Thymus (tissue), 14 donors: ENCODE results near the gene C21orf91. TPM values are rescaled to one million over a fixed set of nuclear protein-coding genes. Genes with fewer than 3 reads are reported as not detected.
A peak's percentile ranks its signal among the peaks of the same experiment; 100 is the strongest.

Experiments used
- DNase-seq, 9 donors: peaks; one replicate each; pipeline ENCODE4 v3.0.0-alpha.2; 2013; ENCODE audit warnings: low spot score in 9 of 9, low read depth in 6 of 9, missing footprints in 1 of 9
- H3K27ac ChIP-seq, 2 donors: one replicate each; pipeline ENCODE4 v1.5.1; 2013; ENCODE audit warnings: control low read depth in 1 of 2, low read depth in 1 of 2, low read length in 1 of 2, mild to moderate bottlenecking in 1 of 2, moderate library complexity in 1 of 2
- H3K27me3 ChIP-seq, 2 donors: one replicate each; pipeline ENCODE4 v1.5.1; 2013; ENCODE audit warnings: low read length in 1 of 2; ENCODE audit not compliant: control insufficient read depth in 2 of 2, insufficient read depth in 1 of 2
- H3K36me3 ChIP-seq, 2 donors: one replicate each; pipeline ENCODE4 v1.5.1; 2013; ENCODE audit warnings: low read length in 1 of 2, mild to moderate bottlenecking in 1 of 2, moderate library complexity in 1 of 2; ENCODE audit not compliant: control insufficient read depth in 2 of 2, insufficient read depth in 2 of 2
- H3K4me1 ChIP-seq, 2 donors: one replicate each; pipeline ENCODE4 v1.5.1; 2013; ENCODE audit warnings: low read length in 2 of 2; ENCODE audit not compliant: control insufficient read depth in 2 of 2, insufficient read depth in 2 of 2
- H3K4me3 ChIP-seq, 2 donors: one replicate each; pipeline ENCODE4 v1.5.1; 2013; ENCODE audit warnings: low read length in 2 of 2, control low read depth in 1 of 2, mild to moderate bottlenecking in 1 of 2
- H3K9me3 ChIP-seq, 2 donors: one replicate each; pipeline ENCODE4 v1.5.1; 2013; ENCODE audit warnings: low read length in 1 of 2, mild to moderate bottlenecking in 1 of 2; ENCODE audit not compliant: control insufficient read depth in 2 of 2, insufficient read depth in 1 of 2
- WGBS: extraction: QIAGEN DNeasy Blood & Tissue Kit; methylation state at CpG from one replicate; pipeline ENCODE4 v1.1.7; 2013; 5-methylcytosine and 5-hydroxymethylcytosine counted together
- long read RNA-seq, 10 donors: transcript quantifications; one replicate each; lab custom pipeline, GENCODE V29; 2026
- polyA plus RNA-seq: library from polyadenylated mRNA; stranded (reverse); fragments of 200-250 nt; gene quantifications from one replicate; pipeline ENCODE4 v1.2.3, GENCODE V29; 2013
- total RNA-seq: library from RNA; stranded (reverse); fragments of 120-200 nt; gene quantifications from one replicate; pipeline ENCODE4 v1.2.4, GENCODE V29; 2013
- donor health status: healthy.

C21orf91 gene
- 17.7 TPM for total RNA-seq
- polyA plus RNA-seq = 10.0 TPM
- long read RNA-seq, donor 1 = 0 reads
- long read RNA-seq, donor 2, full-length matches to known transcripts = 9 of 16 reads
- long read RNA-seq, donor 2, partial matches to known transcripts = 7 of 16 reads
- long read RNA-seq, donor 2, other reads (novel, unspliced or antisense) = 0 of 16 reads
- long read RNA-seq, donor 3, full-length matches to known transcripts = 8 of 14 reads
- long read RNA-seq, donor 3, partial matches to known transcripts = 6 of 14 reads
- long read RNA-seq, donor 3, other reads (novel, unspliced or antisense) = 0 of 14 reads
- long read RNA-seq, donor 4, full-length matches to known transcripts = 1 of 1 reads
- long read RNA-seq, donor 4, partial matches to known transcripts = 0 of 1 reads
- long read RNA-seq, donor 4, other reads (novel, unspliced or antisense) = 0 of 1 reads
- long read RNA-seq, donor 5, full-length matches to known transcripts = 10 of 28 reads
- long read RNA-seq, donor 5, partial matches to known transcripts = 18 of 28 reads
- long read RNA-seq, donor 5, other reads (novel, unspliced or antisense) = 0 of 28 reads
- long read RNA-seq, donor 6, full-length matches to known transcripts = 2 of 2 reads
- long read RNA-seq, donor 6, partial matches to known transcripts = 0 of 2 reads
- long read RNA-seq, donor 6, other reads (novel, unspliced or antisense) = 0 of 2 reads
- long read RNA-seq, donor 7, full-length matches to known transcripts = 7 of 26 reads
- long read RNA-seq, donor 7, partial matches to known transcripts = 19 of 26 reads
- long read RNA-seq, donor 7, other reads (novel, unspliced or antisense) = 0 of 26 reads
- long read RNA-seq, donor 8, full-length matches to known transcripts = 2 of 2 reads
- long read RNA-seq, donor 8, partial matches to known transcripts = 0 of 2 reads
- long read RNA-seq, donor 8, other reads (novel, unspliced or antisense) = 0 of 2 reads
- long read RNA-seq, donor 9, full-length matches to known transcripts = 8 of 8 reads
- long read RNA-seq, donor 9, partial matches to known transcripts = 0 of 8 reads
- long read RNA-seq, donor 9, other reads (novel, unspliced or antisense) = 0 of 8 reads
- long read RNA-seq, donor 10, full-length matches to known transcripts = 2 of 7 reads
- long read RNA-seq, donor 10, partial matches to known transcripts = 5 of 7 reads
- long read RNA-seq, donor 10, other reads (novel, unspliced or antisense) = 0 of 7 reads

- Histone ChIP-seq H3K4me1 (peaks cover 7 to 9% of the 10 kb centered on the region in 2 donors), H3K4me3 (peak within 1 kb of the TSS; percentile 69 to 85), H3K27ac (peak within 1 kb of the TSS; percentile 89 to 97), H3K36me3 (peaks cover 7 to 11% of the 10 kb centered on the region in 2 donors), H3K27me3 (no peaks in the 10 kb centered on the region), H3K9me3 (no peaks in the 10 kb centered on the region)
- WGBS = under 1% methylated on average over 78 of the region's 78 CpGs
- peak; percentile 75 to 94 (median 86) for DNase-seq
Measured at GRCh38 chr21:17819114-17819876, at the start of gene C21orf91. Gene C21orf91 (minus strand): TSS chr21:17819356. CDS start chr21:17818318, 1,038 bp downstream.

- Histone ChIP-seq H3K4me1 (no peaks in the 10 kb centered on the region), H3K36me3 (no peaks in the 10 kb centered on the region), H3K4me3 (no peak overlapping the region), H3K27ac (no peak overlapping the region), H3K27me3 (no peaks in the 10 kb centered on the region), H3K9me3 (no peaks in the 10 kb centered on the region)
- 99% methylated on average over 2 of the region's 2 CpGs for WGBS
- no peak for DNase-seq
Measured at GRCh38 chr21:17866590-17866989, 47.4 kb upstream of the C21orf91 start.

- H3K27me3 ChIP-seq = no peaks in the 10 kb centered on the region
- no peaks in the 10 kb centered on the region for H3K4me1 ChIP-seq
- H3K36me3 ChIP-seq = no peaks in the 10 kb centered on the region
- no peak overlapping the region for H3K27ac ChIP-seq
- no peak overlapping the region for H3K4me3 ChIP-seq
- no peak for DNase-seq
- no peaks in the 10 kb centered on the region for H3K9me3 ChIP-seq
- WGBS = 93% methylated on average over 1 of the region's 1 CpG
Measured at GRCh38 chr21:17859661-17860060, 40.5 kb upstream of the C21orf91 start.

DNA sequence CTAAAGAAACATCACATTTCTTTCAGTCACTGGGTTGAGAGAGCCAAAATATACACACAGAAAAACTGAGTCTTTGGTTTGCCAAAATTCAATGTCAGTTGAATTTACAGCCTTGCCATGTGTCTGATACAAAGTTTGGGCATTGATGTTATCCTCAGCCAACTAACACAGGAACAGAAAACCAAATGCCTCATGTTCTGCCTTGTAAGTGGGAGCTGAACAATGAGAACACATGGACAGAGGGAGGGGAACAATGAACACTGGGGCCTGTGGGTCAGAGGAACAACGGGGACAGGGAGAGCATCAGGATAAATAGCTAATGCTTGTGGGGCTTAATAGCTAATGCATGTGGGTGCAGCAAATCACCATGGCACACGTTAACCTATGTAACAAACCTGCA, 39.6 kb upstream of the C21orf91 start:
- whole genome bisulfite sequencing = 95% methylated on average over 2 of the region's 2 CpGs
- Histone ChIP-seq H3K36me3 (no peaks in the 10 kb centered on the region), H3K9me3 (no peaks in the 10 kb centered on the region), H3K27me3 (no peaks in the 10 kb centered on the region), H3K4me1 (no peaks in the 10 kb centered on the region), H3K27ac (no peak overlapping the region), H3K4me3 (no peak overlapping the region)
- DNase-seq = no peak

DNA sequence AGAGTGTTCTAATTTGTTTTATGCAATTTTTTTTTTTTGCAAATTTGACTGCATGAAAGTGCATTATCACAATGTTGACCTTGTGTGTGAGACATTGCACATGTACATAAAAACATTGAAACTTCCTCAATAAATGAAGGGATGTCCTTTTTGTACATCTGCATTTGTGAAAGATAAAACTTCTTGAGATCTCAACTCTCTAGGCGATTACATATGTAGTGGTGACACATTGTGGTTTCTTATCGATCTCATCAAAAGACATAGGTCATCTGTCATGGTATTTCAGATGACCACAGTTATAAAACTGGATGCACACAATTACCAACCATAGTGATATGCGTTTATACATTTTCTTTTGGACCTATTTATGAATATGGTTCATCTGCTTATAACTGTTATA, 35.6 kb upstream of the C21orf91 start:
- Histone ChIP-seq H3K36me3 (no peaks in the 10 kb centered on the region), H3K27ac (no peak overlapping the region), H3K4me3 (no peak overlapping the region), H3K9me3 (no peaks in the 10 kb centered on the region), H3K27me3 (no peaks in the 10 kb centered on the region), H3K4me1 (no peaks in the 10 kb centered on the region)
- DNase-seq = no peak
- 95% methylated on average over 3 of the region's 3 CpGs for WGBS

- no peak overlapping the region for H3K27ac ChIP-seq
- no peak for DNase-seq
- no peak overlapping the region for H3K4me3 ChIP-seq
- no peaks in the 10 kb centered on the region for H3K4me1 ChIP-seq
- WGBS = 80% methylated on average over 9 of the region's 9 CpGs
- no peaks in the 10 kb centered on the region for H3K27me3 ChIP-seq
- H3K36me3 ChIP-seq = no peaks in the 10 kb centered on the region
- no peaks in the 10 kb centered on the region for H3K9me3 ChIP-seq
Measured at GRCh38 chr21:17853393-17854275, 34.5 kb upstream of the C21orf91 start.

DNA sequence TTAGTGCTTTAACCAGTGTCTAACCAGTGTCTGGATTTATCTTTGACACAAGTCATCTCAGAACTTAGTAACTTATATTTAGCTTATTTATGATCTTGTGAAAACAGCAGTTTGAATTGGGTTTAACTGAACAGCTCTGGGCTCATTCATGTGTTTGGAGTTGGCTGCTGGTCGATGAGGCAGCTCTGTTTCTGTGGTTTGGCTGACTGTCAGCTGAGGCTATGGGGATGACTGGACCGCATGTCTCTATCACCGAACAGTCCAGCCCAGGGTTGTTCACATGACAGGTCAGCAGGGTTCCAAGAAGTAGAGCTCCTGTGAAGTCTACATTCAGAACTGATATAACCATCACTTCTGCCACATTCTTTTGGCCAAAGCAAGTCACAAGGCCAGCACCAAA, 29.1 kb upstream of the C21orf91 start:
- H3K4me3 ChIP-seq = no peak overlapping the region
- no peak for DNase-seq
- H3K4me1 ChIP-seq = no peaks in the 10 kb centered on the region
- H3K27ac ChIP-seq = no peak overlapping the region
- 73% methylated on average over 3 of the region's 3 CpGs for WGBS
- H3K9me3 ChIP-seq = no peaks in the 10 kb centered on the region
- H3K27me3 ChIP-seq = no peaks in the 10 kb centered on the region
- H3K36me3 ChIP-seq = no peaks in the 10 kb centered on the region

- no peak for DNase-seq
- H3K27ac ChIP-seq = no peak overlapping the region
Measured at GRCh38 chr21:17841103-17841502, 21.9 kb upstream of the C21orf91 start.

More at GRCh38 chr21:17841103-17841502, 21.9 kb upstream of the C21orf91 start:
- Histone ChIP-seq H3K36me3 (no peaks in the 10 kb centered on the region), H3K4me3 (no peak overlapping the region), H3K4me1 (no peaks in the 10 kb centered on the region), H3K27me3 (no peaks in the 10 kb centered on the region), H3K9me3 (no peaks in the 10 kb centered on the region)
